Hepatocyte (in vitro differentiated cells): ENCODE results near the gene ASB16. TPM values are rescaled to one million over a fixed set of nuclear protein-coding genes. Genes with fewer than 3 reads are reported as not detected.

Experiments
- DNase-seq: peaks from one replicate; pipeline ENCODE4 v3.0.0-alpha.2; 2016; ENCODE audit warnings: low spot score
- H2AFZ ChIP-seq: fragments of 200-600 bp; sonication (generic); 2 replicates; pipeline ENCODE4 v1.6.0; 2016; ENCODE audit warnings: antibody characterized with exemption, mild to moderate bottlenecking
- H3K27ac ChIP-seq: fragments of 200-600 bp; sonication (generic); 2 replicates; pipeline ENCODE4 v1.5.1; 2016; ENCODE audit warnings: mild to moderate bottlenecking
- H3K27me3 ChIP-seq: fragments of 200-600 bp; sonication (generic); 2 replicates; pipeline ENCODE4 v1.6.1; 2016
- H3K36me3 ChIP-seq: fragments of 200-600 bp; sonication (generic); replicated peaks from 2 replicates; pipeline ENCODE4 v1.5.1; 2016; ENCODE audit warnings: low read depth; ENCODE audit not compliant: insufficient read depth
- H3K4me1 ChIP-seq: fragments of 200-600 bp; sonication (generic); 2 replicates; pipeline ENCODE4 v1.5.1; 2016; ENCODE audit warnings: mild to moderate bottlenecking, moderate library complexity; ENCODE audit not compliant: insufficient read depth
- H3K4me2 ChIP-seq: fragments of 200-600 bp; sonication (generic); 2 replicates; pipeline ENCODE4 v1.6.0; 2016
- H3K4me3 ChIP-seq: fragments of 200-600 bp; sonication (generic); 2 replicates; pipeline ENCODE4 v1.5.1; 2016; ENCODE audit warnings: mild to moderate bottlenecking
- H3K79me2 ChIP-seq: fragments of 200-600 bp; sonication (generic); 2 replicates; pipeline ENCODE4 v1.6.0; 2017; ENCODE audit warnings: mild to moderate bottlenecking
- H3K9me2 ChIP-seq: fragments of 200-600 bp; sonication (generic); replicated peaks from 2 replicates; pipeline ENCODE4 v1.6.0; 2017; ENCODE audit warnings: mild to moderate bottlenecking; ENCODE audit not compliant: insufficient read depth
- H3K9me3 ChIP-seq: fragments of 200-600 bp; sonication (generic); 2 replicates; pipeline ENCODE4 v1.5.1; 2016; ENCODE audit warnings: low read depth, mild to moderate bottlenecking
- H4K20me1 ChIP-seq: fragments of 200-600 bp; sonication (generic); 2 replicates; pipeline ENCODE4 v1.6.0; 2016; ENCODE audit warnings: mild to moderate bottlenecking; ENCODE audit not compliant: insufficient read depth, poor library complexity, severe bottlenecking
- EZH2 ChIP-seq: fragments of 200-600 bp; sonication (generic); IDR thresholded peaks from 2 replicates; pipeline ENCODE4 v1.6.1; 2016; ENCODE audit warnings: antibody characterized with exemption, mild to moderate bottlenecking, borderline replicate concordance
- EZH2phosphoT487 ChIP-seq: fragments of 200-600 bp; sonication (generic); IDR thresholded peaks from one replicate; pipeline ENCODE4 v1.6.1; 2018; ENCODE audit warnings: antibody characterized with exemption, mild to moderate bottlenecking, low read depth, moderate library complexity; ENCODE audit not compliant: unreplicated experiment, severe bottlenecking
- WGBS: methylation state at CpG from one replicate; pipeline ENCODE4 v1.1.6; 2016; ENCODE audit warnings: low lambda C conversion rate; ENCODE audit errors: missing lambda C conversion rate; 5-methylcytosine and 5-hydroxymethylcytosine counted together
- polyA plus RNA-seq: library from polyadenylated mRNA; unstranded; fragments of >200 nt; fragmentation: Nextera tagmentation; extraction: Ambion mirVana; gene quantifications from 2 replicates; pipeline ENCODE4 v1.2.1, GENCODE V29; 2016
- total RNA-seq: library from RNA; depleted of rRNA; stranded (reverse); fragments of >200 nt; gene quantifications from 2 replicates; pipeline ENCODE4 v1.2.3, GENCODE V29; 2014
- TF ChIP-seq, protein P1 (sequence below): fragments of 200-600 bp; sonication (generic); IDR thresholded peaks from 2 replicates; pipeline ENCODE4 v1.5.1; 2016; ENCODE audit warnings: antibody characterized with exemption, mild to moderate bottlenecking; ENCODE audit not compliant: poor library complexity

ASB16 gene
- total and polyA plus RNA-seq, 2 experiments from 2014 or later, result 0.23 to 0.71 TPM

DNA sequence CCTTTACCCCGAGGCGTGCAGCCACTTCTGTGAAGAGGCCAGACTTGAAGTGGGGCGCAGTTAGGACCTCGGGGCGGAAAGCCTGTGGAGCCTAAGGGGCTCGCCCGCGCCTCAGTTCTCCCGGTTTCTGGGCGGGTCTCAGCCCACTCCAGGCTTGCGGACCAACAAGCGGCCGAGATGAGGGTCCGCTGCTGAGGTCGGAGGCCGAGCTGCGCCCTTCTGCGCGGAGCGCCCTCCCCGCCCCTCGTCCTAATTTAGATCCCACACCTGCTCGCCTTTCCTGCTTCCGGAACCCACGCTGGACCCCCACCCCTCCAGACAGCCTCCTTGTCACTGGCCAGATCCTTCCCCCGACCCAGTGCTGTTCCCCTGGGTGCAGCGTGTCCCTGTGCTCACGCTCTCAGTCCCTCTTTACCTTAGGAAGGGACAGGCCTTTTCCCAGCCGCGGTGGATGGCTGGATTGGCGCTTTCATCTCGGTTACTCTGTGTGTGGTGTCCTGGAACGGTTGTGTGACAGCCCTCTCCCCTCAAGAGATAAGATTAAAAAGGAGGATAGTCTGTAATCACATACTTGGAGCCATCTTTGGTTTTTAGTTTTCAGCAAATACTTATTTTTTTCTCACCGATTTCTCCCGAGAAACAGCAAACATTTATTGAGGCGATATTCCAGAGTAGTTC, 30.1 kb downstream of the ASB16 start:
- Histone ChIP-seq H3K36me3 (no peaks in the 10 kb centered on the region), H3K9me3 (no peaks in the 10 kb centered on the region), H2AFZ (peak overlapping the region; percentile 86), H3K27ac (peak overlapping the region; percentile 97), H3K79me2 (peaks cover 38% of the 10 kb centered on the region), H3K9me2 (no peaks in the 10 kb centered on the region), H4K20me1 (peaks cover 3% of the 10 kb centered on the region), H3K4me2 (peak overlapping the region; percentile 91), H3K4me3 (peak overlapping the region; percentile 65), H3K4me1 (peaks cover 18% of the 10 kb centered on the region), H3K27me3 (no peaks in the 10 kb centered on the region)
- TF ChIP-seq EZH2, result no peak
- TF ChIP-seq, protein P1, sequence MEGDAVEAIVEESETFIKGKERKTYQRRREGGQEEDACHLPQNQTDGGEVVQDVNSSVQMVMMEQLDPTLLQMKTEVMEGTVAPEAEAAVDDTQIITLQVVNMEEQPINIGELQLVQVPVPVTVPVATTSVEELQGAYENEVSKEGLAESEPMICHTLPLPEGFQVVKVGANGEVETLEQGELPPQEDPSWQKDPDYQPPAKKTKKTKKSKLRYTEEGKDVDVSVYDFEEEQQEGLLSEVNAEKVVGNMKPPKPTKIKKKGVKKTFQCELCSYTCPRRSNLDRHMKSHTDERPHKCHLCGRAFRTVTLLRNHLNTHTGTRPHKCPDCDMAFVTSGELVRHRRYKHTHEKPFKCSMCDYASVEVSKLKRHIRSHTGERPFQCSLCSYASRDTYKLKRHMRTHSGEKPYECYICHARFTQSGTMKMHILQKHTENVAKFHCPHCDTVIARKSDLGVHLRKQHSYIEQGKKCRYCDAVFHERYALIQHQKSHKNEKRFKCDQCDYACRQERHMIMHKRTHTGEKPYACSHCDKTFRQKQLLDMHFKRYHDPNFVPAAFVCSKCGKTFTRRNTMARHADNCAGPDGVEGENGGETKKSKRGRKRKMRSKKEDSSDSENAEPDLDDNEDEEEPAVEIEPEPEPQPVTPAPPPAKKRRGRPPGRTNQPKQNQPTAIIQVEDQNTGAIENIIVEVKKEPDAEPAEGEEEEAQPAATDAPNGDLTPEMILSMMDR, result no peak
- no peak for TF ChIP-seq EZH2phosphoT487
- 12% methylated on average over 26 of the region's 36 CpGs for WGBS
- DNase-seq, result peak; percentile 49

- Histone ChIP-seq H4K20me1 (peaks cover under 1% of the 10 kb centered on the region), H3K27me3 (no peaks in the 10 kb centered on the region), H3K4me3 (no peak overlapping the region), H3K9me3 (no peaks in the 10 kb centered on the region), H3K36me3 (no peaks in the 10 kb centered on the region), H3K79me2 (peaks cover 17% of the 10 kb centered on the region), H3K9me2 (no peaks in the 10 kb centered on the region), H3K27ac (no peak overlapping the region), H2AFZ (no peak overlapping the region), H3K4me1 (peaks cover 12% of the 10 kb centered on the region), H3K4me2 (no peak overlapping the region)
- TF ChIP-seq, protein P1, result no peak
- TF ChIP-seq EZH2phosphoT487 (no peak), EZH2 (no peak)
- 86% methylated on average over 4 of the region's 4 CpGs for WGBS
- no peak for DNase-seq
These were observed 32.3 kb downstream of the ASB16 start for GRCh38 chr17:44202756-44203155.

GRCh38 chr17:44203731-44204440, 33.4 kb downstream of the ASB16 start:
- H3K4me2 ChIP-seq, result no peak overlapping the region
- peaks cover 5% of the 10 kb centered on the region for H3K4me1 ChIP-seq
- no peak for TF ChIP-seq EZH2
- TF ChIP-seq, protein P1, result peak; percentile 55
- H3K79me2 ChIP-seq, result peaks cover 6% of the 10 kb centered on the region
- no peaks in the 10 kb centered on the region for H3K9me3 ChIP-seq
- H3K27me3 ChIP-seq, result no peaks in the 10 kb centered on the region
- no peaks in the 10 kb centered on the region for H3K36me3 ChIP-seq
- H3K4me3 ChIP-seq, result no peak overlapping the region
- peak overlapping the region; percentile 25 for H3K27ac ChIP-seq
- no peak overlapping the region for H2AFZ ChIP-seq
- DNase-seq, result peak; percentile 61
- no peaks in the 10 kb centered on the region for H3K9me2 ChIP-seq
- WGBS, result 61% methylated on average over 9 of the region's 9 CpGs
- no peaks in the 10 kb centered on the region for H4K20me1 ChIP-seq
